Smooth muscle cell (in vitro differentiated cells): ENCODE data around the gene PPARD. TPM values are rescaled to one million over a fixed set of nuclear protein-coding genes. Genes with fewer than 3 reads are reported as not detected.

Source experiments
- DNase-seq: peaks from one replicate; lab custom pipeline; 2025; ENCODE audit not compliant: unreplicated experiment; lab: John Stamatoyannopoulos, UW
- H2AFZ ChIP-seq: fragments of 200-600 bp; sonication (generic); 2 replicates; pipeline ENCODE4 v1.6.0; 2016; ENCODE audit warnings: antibody characterized with exemption, low read depth, mild to moderate bottlenecking
- H3F3A ChIP-seq: fragments of 200-600 bp; sonication (generic); 2 replicates; pipeline ENCODE4 v1.6.0; 2017; ENCODE audit warnings: antibody characterized with exemption, low read depth
- H3K27ac ChIP-seq: fragments of 200-600 bp; sonication (generic); 2 replicates; pipeline ENCODE4 v1.5.1; 2016; ENCODE audit warnings: low read depth, mild to moderate bottlenecking
- H3K27me3 ChIP-seq: fragments of 200-600 bp; sonication (generic); 2 replicates; pipeline ENCODE4 v1.6.1; 2016; ENCODE audit warnings: low read depth, mild to moderate bottlenecking
- H3K36me3 ChIP-seq: fragments of 200-600 bp; sonication (generic); 2 replicates; pipeline ENCODE4 v1.5.1; 2016; ENCODE audit warnings: low read depth
- H3K4me1 ChIP-seq: fragments of 200-600 bp; sonication (generic); 2 replicates; pipeline ENCODE4 v1.5.1; 2016; ENCODE audit warnings: low read depth
- H3K4me2 ChIP-seq: fragments of 200-600 bp; sonication (generic); 2 replicates; pipeline ENCODE4 v1.6.0; 2016; ENCODE audit warnings: mild to moderate bottlenecking
- H3K4me3 ChIP-seq: fragments of 200-600 bp; sonication (generic); 2 replicates; pipeline ENCODE4 v1.5.1; 2016; ENCODE audit warnings: mild to moderate bottlenecking
- H3K79me2 ChIP-seq: fragments of 200-600 bp; sonication (generic); 2 replicates; pipeline ENCODE4 v1.6.0; 2016; ENCODE audit warnings: low read depth, mild to moderate bottlenecking
- H3K9ac ChIP-seq: fragments of 200-600 bp; sonication (generic); 2 replicates; pipeline ENCODE4 v1.6.0; 2016; ENCODE audit warnings: low read depth
- H3K9me3 ChIP-seq: fragments of 200-600 bp; sonication (generic); replicated peaks from 2 replicates; pipeline ENCODE4 v1.5.1; 2016; ENCODE audit warnings: low read depth
- H4K20me1 ChIP-seq: fragments of 200-600 bp; sonication (generic); 2 replicates; pipeline ENCODE4 v1.6.0; 2016; ENCODE audit warnings: low read depth
- WGBS: methylation state at CpG from one replicate; pipeline ENCODE4 v1.1.7; 2016; ENCODE audit warnings: low lambda C conversion rate; 5-methylcytosine and 5-hydroxymethylcytosine counted together
- polyA plus RNA-seq: library from polyadenylated mRNA; unstranded; fragments of >200 nt; fragmentation: Nextera tagmentation; extraction: Ambion mirVana; gene quantifications from 2 replicates; pipeline ENCODE4 v1.2.1, GENCODE V29; 2016
- total RNA-seq: library from RNA; depleted of rRNA; stranded (reverse); fragments of >200 nt; gene quantifications from 2 replicates; pipeline ENCODE4 v1.2.3, GENCODE V29; 2014
- TF ChIP-seq, protein P1 (sequence below): fragments of 200-600 bp; sonication (generic); IDR thresholded peaks from 2 replicates; pipeline ENCODE4 v1.5.1; 2017; ENCODE audit warnings: borderline replicate concordance, mild to moderate bottlenecking, antibody characterized with exemption; ENCODE audit not compliant: insufficient read depth, poor library complexity, severe bottlenecking

PPARD gene
- total and polyA plus RNA-seq, 2 experiments from 2014 or later, result 8.2 to 31.1 TPM

DNA sequence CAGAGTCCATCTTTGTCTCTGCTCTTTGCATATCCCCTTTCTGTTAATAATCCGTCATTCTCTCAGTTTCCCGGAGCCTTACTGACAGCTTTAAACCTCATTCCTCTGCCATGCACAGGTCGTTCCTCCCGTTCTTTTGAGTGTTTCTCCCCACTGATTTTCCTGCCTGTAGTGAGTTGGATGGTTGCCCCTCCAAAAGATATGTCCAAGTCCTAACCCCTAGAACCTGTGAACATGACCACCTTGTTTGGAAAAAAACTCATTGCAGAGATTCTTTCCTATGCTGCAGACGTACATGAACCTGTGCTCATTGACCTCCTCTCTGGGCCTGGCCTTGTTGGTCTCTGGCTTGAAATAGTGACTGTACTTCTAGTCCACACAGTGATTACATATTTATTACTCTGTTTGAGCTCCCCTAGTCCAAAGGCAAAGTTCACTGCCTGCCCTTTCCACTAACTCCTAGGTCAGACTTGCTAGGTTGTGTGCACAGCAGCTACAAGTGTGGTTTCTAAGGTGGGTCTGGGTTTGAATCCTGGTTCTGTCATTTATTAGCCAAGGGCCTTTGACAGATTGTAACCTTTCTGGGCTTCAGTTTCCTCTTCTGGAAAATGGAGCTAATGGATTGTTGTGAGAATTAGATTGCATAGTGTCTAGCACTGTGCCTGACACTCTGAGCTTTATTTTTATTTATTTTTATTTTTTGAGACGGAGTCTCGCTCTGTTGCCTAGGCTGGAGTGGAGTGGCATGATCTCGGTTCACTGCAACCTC is 29.3 kb downstream of the PPARD start:
- Histone ChIP-seq H3F3A (peaks cover 26% of the 10 kb centered on the region), H3K27ac (peak overlapping the region; percentile 98), H4K20me1 (no peaks in the 10 kb centered on the region), H3K27me3 (no peaks in the 10 kb centered on the region), H3K36me3 (no peaks in the 10 kb centered on the region), H3K9ac (no peak overlapping the region), H3K4me1 (peaks cover 29% of the 10 kb centered on the region), H3K9me3 (no peaks in the 10 kb centered on the region), H2AFZ (no peak overlapping the region), H3K79me2 (peaks cover 63% of the 10 kb centered on the region), H3K4me2 (peak overlapping the region; percentile 40), H3K4me3 (no peak overlapping the region)
- WGBS, result 93% methylated on average over 8 of the region's 8 CpGs
- TF ChIP-seq, protein P1, sequence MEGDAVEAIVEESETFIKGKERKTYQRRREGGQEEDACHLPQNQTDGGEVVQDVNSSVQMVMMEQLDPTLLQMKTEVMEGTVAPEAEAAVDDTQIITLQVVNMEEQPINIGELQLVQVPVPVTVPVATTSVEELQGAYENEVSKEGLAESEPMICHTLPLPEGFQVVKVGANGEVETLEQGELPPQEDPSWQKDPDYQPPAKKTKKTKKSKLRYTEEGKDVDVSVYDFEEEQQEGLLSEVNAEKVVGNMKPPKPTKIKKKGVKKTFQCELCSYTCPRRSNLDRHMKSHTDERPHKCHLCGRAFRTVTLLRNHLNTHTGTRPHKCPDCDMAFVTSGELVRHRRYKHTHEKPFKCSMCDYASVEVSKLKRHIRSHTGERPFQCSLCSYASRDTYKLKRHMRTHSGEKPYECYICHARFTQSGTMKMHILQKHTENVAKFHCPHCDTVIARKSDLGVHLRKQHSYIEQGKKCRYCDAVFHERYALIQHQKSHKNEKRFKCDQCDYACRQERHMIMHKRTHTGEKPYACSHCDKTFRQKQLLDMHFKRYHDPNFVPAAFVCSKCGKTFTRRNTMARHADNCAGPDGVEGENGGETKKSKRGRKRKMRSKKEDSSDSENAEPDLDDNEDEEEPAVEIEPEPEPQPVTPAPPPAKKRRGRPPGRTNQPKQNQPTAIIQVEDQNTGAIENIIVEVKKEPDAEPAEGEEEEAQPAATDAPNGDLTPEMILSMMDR, result no peak
- DNase-seq, result no peak

DNA sequence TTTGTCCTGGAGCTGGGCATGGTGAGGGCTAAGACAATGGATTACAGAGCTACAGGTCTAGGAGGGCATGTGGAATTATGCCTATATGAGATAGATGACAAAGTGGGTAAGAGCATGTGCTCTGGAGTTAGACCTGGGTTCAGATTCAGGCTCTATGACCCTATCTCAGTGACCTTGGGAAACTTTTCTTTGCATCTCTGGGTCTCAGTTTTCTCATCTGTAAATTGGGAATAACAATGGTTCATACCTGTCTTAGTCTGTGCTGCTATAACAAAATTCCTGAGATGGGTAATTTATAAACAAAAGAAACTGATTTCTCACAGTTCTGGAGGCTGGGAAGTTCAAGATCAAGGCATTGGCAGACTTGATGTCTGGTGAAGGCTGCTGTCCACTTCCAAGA is 30.3 kb downstream of the PPARD start:
- Histone ChIP-seq H2AFZ (no peak overlapping the region), H3K4me1 (peaks cover 29% of the 10 kb centered on the region), H3K9me3 (no peaks in the 10 kb centered on the region), H3F3A (peaks cover 19% of the 10 kb centered on the region), H3K9ac (no peak overlapping the region), H3K27ac (no peak overlapping the region), H3K27me3 (no peaks in the 10 kb centered on the region), H3K4me2 (no peak overlapping the region), H3K79me2 (peaks cover 72% of the 10 kb centered on the region), H3K36me3 (no peaks in the 10 kb centered on the region), H4K20me1 (no peaks in the 10 kb centered on the region), H3K4me3 (no peak overlapping the region)
- no peak for DNase-seq
- TF ChIP-seq, protein P1, result no peak

DNA sequence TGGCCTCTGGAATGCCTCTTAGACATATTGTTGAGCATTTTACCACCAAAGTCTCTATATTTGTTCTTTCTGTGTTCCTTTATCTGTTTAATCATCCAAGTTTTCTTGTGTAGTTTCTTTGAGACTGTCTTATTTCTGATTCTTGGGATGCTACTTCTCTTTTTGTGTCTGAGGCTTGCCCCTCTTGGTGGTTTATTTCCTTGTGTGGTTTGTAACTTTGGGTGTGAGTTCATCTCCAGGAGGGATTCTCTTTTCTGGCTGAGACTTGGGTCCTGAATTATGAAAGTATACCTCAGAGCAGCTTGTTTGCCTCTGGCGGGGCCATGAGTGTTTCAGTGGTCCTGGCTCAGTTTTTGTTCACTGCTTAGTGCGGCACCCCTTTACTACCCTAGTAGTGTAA is 33.9 kb downstream of the PPARD start:
- Histone ChIP-seq H2AFZ (no peak overlapping the region), H3K4me1 (peaks cover 7% of the 10 kb centered on the region), H3K27me3 (no peaks in the 10 kb centered on the region), H3K79me2 (peaks cover 82% of the 10 kb centered on the region), H3F3A (no peaks in the 10 kb centered on the region), H3K9ac (peak overlapping the region; percentile 39), H3K36me3 (no peaks in the 10 kb centered on the region), H3K27ac (peak overlapping the region; percentile 80), H3K9me3 (no peaks in the 10 kb centered on the region), H3K4me2 (peak overlapping the region; percentile 55), H4K20me1 (peaks cover 17% of the 10 kb centered on the region), H3K4me3 (no peak overlapping the region)
- TF ChIP-seq, protein P1, result no peak
- DNase-seq, result no peak
- 94% methylated on average over 2 of the region's 2 CpGs for WGBS

DNA sequence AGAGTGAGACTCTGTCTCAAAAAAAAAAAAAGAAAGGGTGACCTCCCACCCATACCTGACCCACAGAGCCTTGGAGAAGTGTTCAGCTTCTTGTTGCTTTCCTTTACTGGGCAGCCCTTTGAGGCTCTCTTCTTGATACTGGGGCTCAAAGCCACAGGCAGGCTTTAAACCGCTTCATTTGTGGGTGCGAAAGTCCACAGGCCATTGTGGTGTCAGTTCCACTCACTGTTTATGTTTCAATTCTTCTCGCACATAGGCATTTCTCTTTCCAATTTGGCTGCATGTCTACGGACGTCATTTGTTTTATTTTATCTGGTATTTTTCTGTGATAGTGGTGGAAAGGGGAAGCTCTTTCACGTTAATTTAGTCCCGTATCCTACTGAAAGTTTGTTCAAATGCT is 34.6 kb downstream of the PPARD start:
- DNase-seq, result no peak
- Histone ChIP-seq H3K36me3 (no peaks in the 10 kb centered on the region), H2AFZ (no peak overlapping the region), H3K27ac (peak overlapping the region; percentile 80), H4K20me1 (peaks cover 17% of the 10 kb centered on the region), H3K79me2 (peaks cover 82% of the 10 kb centered on the region), H3K4me3 (no peak overlapping the region), H3K27me3 (no peaks in the 10 kb centered on the region), H3K4me1 (peaks cover 7% of the 10 kb centered on the region), H3K9ac (no peak overlapping the region), H3K9me3 (no peaks in the 10 kb centered on the region), H3F3A (no peaks in the 10 kb centered on the region), H3K4me2 (peak overlapping the region; percentile 55)
- 82% methylated on average over 7 of the region's 7 CpGs for whole genome bisulfite sequencing
- TF ChIP-seq, protein P1, result no peak
